Esophagus muscularis mucosa (tissue), 4 donors: Measurements from ENCODE around the gene ZBTB17. TPM values are rescaled to one million over a fixed set of nuclear protein-coding genes. Genes with fewer than 3 reads are reported as not detected.
A peak's percentile ranks its signal among the peaks of the same experiment; 100 is the strongest.
"Not testable (repeated sequence)": the region's sequence is repeated elsewhere in the genome, so short reads cannot be mapped to it uniquely, and the experiment has no call there.

Source experiments
- DNase-seq: peaks from one replicate; pipeline ENCODE4 v3.0.0-alpha.2; 2017; ENCODE audit errors: extremely low spot score
- H3K27ac ChIP-seq, 4 donors: fragments of 200-600 bp; sonication (generic); replicated peaks in 1 of 4; 1 replicate in 3 of 4; 2 replicates in 1 of 4; pipeline ENCODE4 v1.5.1; 2016 to 2019; ENCODE audit warnings: mild to moderate bottlenecking in 1 of 4
- H3K27me3 ChIP-seq, 4 donors: fragments of 200-600 bp; sonication (generic); one replicate each; pipeline versions ENCODE4 v1.5.1 to v1.6.0; 2016 to 2019
- H3K36me3 ChIP-seq, 4 donors: fragments of 200-600 bp; sonication (generic); one replicate each; pipeline ENCODE4 v1.5.1; 2016 to 2019
- H3K4me1 ChIP-seq, 4 donors: fragments of 200-600 bp; sonication (generic); one replicate each; pipeline ENCODE4 v1.5.1; 2016 to 2019
- H3K4me3 ChIP-seq, 4 donors: fragments of 200-600 bp; sonication (generic); 1 replicate in 2 of 4; 2 replicates in 2 of 4; pipeline ENCODE4 v1.5.1; 2016 to 2019; ENCODE audit warnings: mild to moderate bottlenecking in 4 of 4, moderate library complexity in 1 of 4
- H3K9me3 ChIP-seq, 4 donors: fragments of 200-600 bp; sonication (generic); 1 replicate in 3 of 4; 2 replicates in 1 of 4; pipeline ENCODE4 v1.5.1; 2016 to 2019
- CTCF ChIP-seq, 3 experiments: fragments of 200-600 bp in 2 of 3; fragments of 450-650 bp in 1 of 3; sonication (generic) in 2 of 3; IDR thresholded peaks; one replicate each; pipeline ENCODE4 v1.5.1; 2017 to 2019; ENCODE audit warnings: antibody characterized with exemption in 3 of 3, mild to moderate bottlenecking in 2 of 3, moderate library complexity in 1 of 3
- EP300 ChIP-seq: sonication (generic); formaldehyde crosslinking; IDR thresholded peaks from one replicate; pipeline ENCODE4 v1.6.1; 2017; ENCODE audit warnings: antibody characterized with exemption
- POLR2A ChIP-seq: fragments of 450-650 bp; IDR thresholded peaks from one replicate; pipeline ENCODE4 v1.6.1; 2017; ENCODE audit warnings: antibody characterized with exemption, moderate library complexity, mild to moderate bottlenecking, low read depth
- POLR2AphosphoS5 ChIP-seq, 2 donors: sonication (generic); formaldehyde crosslinking; IDR thresholded peaks; one replicate each; pipeline ENCODE4 v1.6.1; 2017; ENCODE audit warnings: antibody characterized with exemption in 2 of 2
- WGBS: methylation state at CpG from one replicate; pipeline ENCODE4 v1.1.5; 2018; 5-methylcytosine and 5-hydroxymethylcytosine counted together
- intact Hi-C: fragments of 100-400 bp; cut with DNase I; formaldehyde crosslinking; loops from one replicate; pipeline ENCODE4 v1.15.1; 2023
- total RNA-seq, 4 donors: library from RNA; depleted of rRNA; stranded (reverse); fragments of >200 nt; gene quantifications; one replicate each; pipeline versions ENCODE4 v1.1.0 to v1.2.1, GENCODE V29; 2016

ZBTB17 gene
- total RNA-seq, result 10 to 100 TPM; 29.5 to 40.8 (median 34.6) TPM

GRCh38 chr1:15975805-15976680, at the start of gene ZBTB17:
Gene ZBTB17 (minus strand): TSS chr1:15976101. CDS start chr1:15948495, 27,606 bp downstream.
- no peaks in the 10 kb centered on the region for H3K9me3 ChIP-seq
- peak within 1 kb of the TSS; percentile 75 to 98 (median 84) for H3K4me3 ChIP-seq
- WGBS, result 20% methylated on average over 19 of the region's 47 CpGs
- TF ChIP-seq EP300 (no peak), POLR2A (peak; percentile 79), CTCF (IDR thresholded peaks at IDR 0.05) (no peak), POLR2AphosphoS5 (IDR thresholded peaks at IDR 0.05) (peak; percentile 89 to 94)
- intact Hi-C loops, result loop anchor here (5.0 kb wide), 1 partner anchor 139 kb away; no protein-coding TSS in a partner anchor
- peak; percentile 98 for DNase-seq
- H3K4me1 ChIP-seq, result peaks cover 10 to 32% (median 30%) of the 10 kb centered on the region in 4 donors
- H3K27me3 ChIP-seq, result no peaks in the 10 kb centered on the region
- H3K36me3 ChIP-seq, result peaks cover 0 to 19% (median 16%) of the 10 kb centered on the region in 4 donors
- H3K27ac ChIP-seq, result peak within 1 kb of the TSS; percentile 80 to 89 (median 86)

GRCh38 chr1:16023050-16023653, 47.3 kb upstream of the ZBTB17 start:
- Histone ChIP-seq H3K27ac (peak overlapping the region in 1 of 4 donors; percentile 97), H3K4me3 (no peak overlapping the region), H3K27me3 (no peaks in the 10 kb centered on the region), H3K9me3 (no peaks in the 10 kb centered on the region), H3K36me3 (no peaks in the 10 kb centered on the region), H3K4me1 (peaks cover 29 to 58% (median 53%) of the 10 kb centered on the region in 4 donors)
- intact Hi-C loops, result no loop called here
- 59% methylated on average over 3 of the region's 7 CpGs for WGBS
- no peak for DNase-seq
- TF ChIP-seq CTCF (IDR thresholded peaks at IDR 0.05) (no peak), POLR2A (no peak), POLR2AphosphoS5 (IDR thresholded peaks at IDR 0.05) (no peak), EP300 (no peak)

GRCh38 chr1:16022393-16022792, 46.5 kb upstream of the ZBTB17 start:
- peaks cover 0 to 3% (median 0%) of the 10 kb centered on the region in 4 donors for H3K36me3 ChIP-seq
- intact Hi-C loops, result no loop called here
- no peak for TF ChIP-seq CTCF (IDR thresholded peaks at IDR 0.05)
- no peak for TF ChIP-seq POLR2A
- TF ChIP-seq POLR2AphosphoS5 (IDR thresholded peaks at IDR 0.05), result no peak
- no peak for TF ChIP-seq EP300
- WGBS, result 78% methylated on average over 8 of the region's 11 CpGs
- H3K9me3 ChIP-seq, result no peaks in the 10 kb centered on the region
- DNase-seq, result no peak
- no peak overlapping the region for H3K4me3 ChIP-seq
- H3K4me1 ChIP-seq, result peaks cover 30 to 64% (median 59%) of the 10 kb centered on the region in 4 donors
- H3K27me3 ChIP-seq, result no peaks in the 10 kb centered on the region
- peak overlapping the region; percentile 92 to 99 (median 98) for H3K27ac ChIP-seq

- no peak for TF ChIP-seq POLR2A
- TF ChIP-seq CTCF (IDR thresholded peaks at IDR 0.05), result no peak
- Histone ChIP-seq H3K4me1 (peaks cover 23 to 64% (median 56%) of the 10 kb centered on the region in 4 donors), H3K4me3 (no peak within 1 kb of the TSS), H3K36me3 (peaks cover 0 to 10% (median 0%) of the 10 kb centered on the region in 4 donors), H3K9me3 (no peaks in the 10 kb centered on the region), H3K27ac (peak within 1 kb of the TSS; percentile 92 to 99 (median 98)), H3K27me3 (no peaks in the 10 kb centered on the region)
- WGBS, result 53% methylated on average over 6 of the region's 6 CpGs
- intact Hi-C loops, result no loop called here
- DNase-seq, result no peak
These were observed 45.8 kb upstream of the ZBTB17 start, which contains the start of gene CLCNKA for GRCh38 chr1:16021681-16022080. Gene CLCNKA (plus strand): TSS chr1:16022036. CDS start chr1:16022620, 584 bp downstream.

- H3K9me3 ChIP-seq, H3K27me3 ChIP-seq, H3K4me3 ChIP-seq, intact Hi-C loops, DNase-seq: not testable (repeated sequence)
- WGBS, result 86% methylated on average over 7 of the region's 9 CpGs
- peaks cover 0 to 15% (median 0%) of the 10 kb centered on the region in 4 donors for H3K36me3 ChIP-seq
- H3K4me1 ChIP-seq, result peaks cover 22 to 66% (median 59%) of the 10 kb centered on the region in 4 donors
- H3K27ac ChIP-seq, result peak overlapping the region; percentile 92 to 99 (median 98)
These were observed 45.0 kb upstream of the ZBTB17 start for GRCh38 chr1:16020878-16021277.
